LoVo (cell line): Measurements from ENCODE around the gene DDO.

ENCODE experiments used
- DNase-seq: peaks from one replicate; pipeline ENCODE4 v3.0.0-alpha.2; 2016; ENCODE audit warnings: low spot score

The DDO gene

DNA sequence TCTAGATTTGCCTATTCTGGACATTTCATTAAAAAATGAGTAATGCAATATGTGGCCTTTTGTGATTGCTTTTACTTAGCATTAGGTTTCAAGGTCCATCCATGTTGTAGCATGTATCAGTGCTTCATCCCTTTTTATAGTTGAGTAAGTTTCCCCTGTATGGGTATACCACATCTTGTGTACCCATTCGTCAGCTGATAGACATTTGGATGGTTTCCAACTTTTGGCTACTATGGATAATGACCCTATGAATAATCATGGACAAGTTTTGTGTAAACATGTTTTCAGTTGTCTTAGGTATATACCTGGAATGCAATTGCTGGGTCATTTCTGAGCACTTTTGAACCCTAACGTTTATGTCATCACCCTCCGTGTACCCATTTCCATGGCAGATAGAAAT, 72.6 kb downstream of the DDO start:
- no peak for DNase-seq
